ENCODE results near the gene MAMLD1.

MAMLD1 gene

GRCh38 chrX:150525061-150525919 is 162.2 kb downstream of the MAMLD1 start:
- no peak overlapping the region for H3K4me3 ChIP-seq (IDR thresholded peaks at IDR 0.05; ENCODE audit: insufficient read depth, low read depth, low read length)
- H4K20me1 ChIP-seq (ENCODE audit: insufficient read depth): no peaks in the 10 kb centered on the region
- no peaks in the 10 kb centered on the region for H3K27me3 ChIP-seq (ENCODE audit: insufficient read depth, low read depth)
- no peak overlapping the region for H3K9ac ChIP-seq
- H3K4me1 ChIP-seq (ENCODE audit: low read depth, poor library complexity, severe bottlenecking): no peaks in the 10 kb centered on the region
- H3K36me3 ChIP-seq (ENCODE audit: insufficient read depth): no peaks in the 10 kb centered on the region
- H3K27ac ChIP-seq: no peak overlapping the region
- TF ChIP-seq CTCF (conservative IDR thresholded peaks at IDR 0.05; ENCODE audit: low read depth, low read length): no peak
- H2AFZ ChIP-seq (ENCODE audit: low read depth): no peak overlapping the region
- no peaks in the 10 kb centered on the region for H3K79me2 ChIP-seq (ENCODE audit: insufficient read depth, low read depth)
- H3K4me2 ChIP-seq: no peak overlapping the region

DNA sequence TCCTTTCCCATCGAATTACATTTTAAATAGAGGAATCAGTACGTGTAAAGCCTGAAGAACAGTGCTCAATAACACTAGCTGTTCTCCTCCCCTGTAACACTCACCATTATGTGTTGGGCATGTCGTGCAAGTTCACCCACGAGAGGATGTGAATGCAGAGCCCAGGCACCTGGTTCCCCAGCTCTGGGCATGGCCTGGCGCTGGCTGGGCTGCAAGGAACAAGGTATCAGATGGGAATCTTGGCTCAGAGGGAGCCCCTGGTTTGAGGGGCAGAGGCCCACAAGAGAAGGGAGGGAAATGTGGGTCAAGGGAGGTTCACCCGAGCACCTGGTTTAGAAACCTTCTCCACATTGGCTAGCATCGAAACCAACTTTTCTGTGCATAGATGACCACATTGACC is 163.6 kb downstream of the MAMLD1 start:
- TF ChIP-seq CTCF (conservative IDR thresholded peaks at IDR 0.05; ENCODE audit: low read depth, low read length): no peak
- no peaks in the 10 kb centered on the region for H3K27me3 ChIP-seq (ENCODE audit: insufficient read depth, low read depth)
- H3K79me2 ChIP-seq (ENCODE audit: insufficient read depth, low read depth): no peaks in the 10 kb centered on the region
- H3K4me2 ChIP-seq: no peak overlapping the region
- H4K20me1 ChIP-seq (ENCODE audit: insufficient read depth): no peaks in the 10 kb centered on the region
- no peak overlapping the region for H3K4me3 ChIP-seq (IDR thresholded peaks at IDR 0.05; ENCODE audit: insufficient read depth, low read depth, low read length)
- no peak overlapping the region for H3K27ac ChIP-seq
- H3K36me3 ChIP-seq (ENCODE audit: insufficient read depth): no peaks in the 10 kb centered on the region
- no peak overlapping the region for H2AFZ ChIP-seq (ENCODE audit: low read depth)
- no peak overlapping the region for H3K9ac ChIP-seq
- H3K4me1 ChIP-seq (ENCODE audit: low read depth, poor library complexity, severe bottlenecking): no peaks in the 10 kb centered on the region

- Histone ChIP-seq H3K27me3 (ENCODE audit: insufficient read depth, low read depth) (no peaks in the 10 kb centered on the region), H3K27ac (no peak overlapping the region), H3K9ac (no peak overlapping the region), H2AFZ (ENCODE audit: low read depth) (no peak overlapping the region), H4K20me1 (ENCODE audit: insufficient read depth) (no peaks in the 10 kb centered on the region), H3K36me3 (ENCODE audit: insufficient read depth) (no peaks in the 10 kb centered on the region), H3K4me1 (ENCODE audit: low read depth, poor library complexity, severe bottlenecking) (no peaks in the 10 kb centered on the region), H3K79me2 (ENCODE audit: insufficient read depth, low read depth) (no peaks in the 10 kb centered on the region), H3K4me2 (no peak overlapping the region), H3K4me3 (IDR thresholded peaks at IDR 0.05; ENCODE audit: insufficient read depth, low read depth, low read length) (no peak overlapping the region)
- no peak for TF ChIP-seq CTCF (conservative IDR thresholded peaks at IDR 0.05; ENCODE audit: low read depth, low read length)
Measured at GRCh38 chrX:150527108-150527507, 164.0 kb downstream of the MAMLD1 start.

- no peaks in the 10 kb centered on the region for H3K27me3 ChIP-seq (ENCODE audit: insufficient read depth, low read depth)
- H4K20me1 ChIP-seq (ENCODE audit: insufficient read depth): no peaks in the 10 kb centered on the region
- H3K4me3 ChIP-seq (IDR thresholded peaks at IDR 0.05; ENCODE audit: insufficient read depth, low read depth, low read length): no peak overlapping the region
- no peak overlapping the region for H3K27ac ChIP-seq
- TF ChIP-seq CTCF (conservative IDR thresholded peaks at IDR 0.05; ENCODE audit: low read depth, low read length): no peak
- no peak overlapping the region for H2AFZ ChIP-seq (ENCODE audit: low read depth)
- H3K9ac ChIP-seq: no peak overlapping the region
- H3K36me3 ChIP-seq (ENCODE audit: insufficient read depth): no peaks in the 10 kb centered on the region
- H3K4me1 ChIP-seq (ENCODE audit: low read depth, poor library complexity, severe bottlenecking): no peaks in the 10 kb centered on the region
- H3K79me2 ChIP-seq (ENCODE audit: insufficient read depth, low read depth): no peaks in the 10 kb centered on the region
- no peak overlapping the region for H3K4me2 ChIP-seq
Measured at GRCh38 chrX:150529587-150529986, 166.5 kb downstream of the MAMLD1 start.
